ENCODE results near the gene DYNC1I1. TPM values are rescaled to one million over a fixed set of nuclear protein-coding genes. Genes with fewer than 3 reads are reported as not detected.

Gene DYNC1I1
- total and polyA plus RNA-seq, 2 of the 13 experiments (the other 11 are each of a cell fraction or from before 2014, with no cell fraction given), result not detected

GRCh38 chr7:95861041-95861440 lies 88.7 kb downstream of the DYNC1I1 start:
- H3K9ac ChIP-seq (ENCODE audit: insufficient read depth, low read depth, low read length), result no peak overlapping the region
- no peak overlapping the region for H2AFZ ChIP-seq (ENCODE audit: low read length)
- intact Hi-C loops (cut with micrococcal nuclease; ENCODE audit: unreplicated experiment) (no loop called here), in situ Hi-C loops (cut with HindIII; ENCODE audit: extremely low pct_ligation_motif_present, low pct_unique_long_range_greater_than_20kb) (loop anchor here (25.0 kb wide), 1 partner anchor 324 kb away; no protein-coding TSS in a partner anchor)
- no peak overlapping the region for H3K4me3 ChIP-seq (replicated peaks in 1 of 3; ENCODE audit: insufficient read depth in 1 of 3, low read depth in 2 of 3, low read length in 3 of 3)
- H3K9me3 ChIP-seq (ENCODE audit: low read length), result no peaks in the 10 kb centered on the region
- CTCF ChIA-PET (ENCODE audit: low intra/inter-chr PET ratio, low total read pairs), result no interaction called here
- H3K27ac ChIP-seq (ENCODE audit: extremely low read length, insufficient read depth, low read length), result no peak overlapping the region
- TF ChIP-seq ZBTB34 (CRISPR knock-in tag; IDR thresholded peaks at IDR 0.05), result no peak
- TF ChIP-seq DDIT3 (CRISPR knock-in tag; IDR thresholded peaks at IDR 0.05), result no peak
- no peak for TF ChIP-seq FOSL2 (CRISPR knock-in tag; IDR thresholded peaks at IDR 0.05)
- no peak for TF ChIP-seq ZNF619 (CRISPR knock-in tag; IDR thresholded peaks at IDR 0.05)
- TF ChIP-seq SP140L (CRISPR knock-in tag; IDR thresholded peaks at IDR 0.05; ENCODE audit: borderline replicate concordance), result no peak
- TF ChIP-seq GRHL1 (CRISPR knock-in tag; conservative IDR thresholded peaks at IDR 0.05), result no peak
- no peak for TF ChIP-seq ZNF292 (CRISPR knock-in tag; IDR thresholded peaks at IDR 0.05; ENCODE audit: borderline replicate concordance, low read depth)
- BruUV-seq (replicated peaks), result no TSS peak
- no peaks in the 10 kb centered on the region for H3K27me3 ChIP-seq (ENCODE audit: control insufficient read depth in 1 of 2, insufficient read depth in 2 of 2, low read length in 2 of 2)
- H3K4me1 ChIP-seq (ENCODE audit: insufficient read depth, low read length), result no peaks in the 10 kb centered on the region
- 1% methylated on average over 2 of the region's 2 CpGs for WGBS (ENCODE audit: low lambda C conversion rate)
- H3K4me2 ChIP-seq (ENCODE audit: low read depth, low read length), result no peak overlapping the region
- DNase-seq (ENCODE audit: low spot score), result no peak
- no peak for ATAC-seq
- POLR2A ChIA-PET, result no interaction called here
- H3K79me2 ChIP-seq (ENCODE audit: insufficient read depth, low read length), result no peaks in the 10 kb centered on the region
- no peaks in the 10 kb centered on the region for H3K36me3 ChIP-seq (replicated peaks in 1 of 2; ENCODE audit: control insufficient read depth in 1 of 2, insufficient read depth in 2 of 2, low read length in 2 of 2)
- no peak for FAIRE-seq
- H4K20me1 ChIP-seq (ENCODE audit: insufficient read depth, low read length), result no peaks in the 10 kb centered on the region

Measured in HepG2 (cell line).